Measurements from ENCODE around the gene ZNF384. TPM values are rescaled to one million over a fixed set of nuclear protein-coding genes. Genes with fewer than 3 reads are reported as not detected.
A peak's percentile ranks its signal among the peaks of the same experiment; 100 is the strongest.

Gene ZNF384
- polyA plus RNA-seq = 86.3 TPM
- long read RNA-seq, donor 1, partial matches to known transcripts = 5 of 10 reads
- long read RNA-seq, donor 1, other reads (novel, unspliced or antisense) = 0 of 10 reads
- long read RNA-seq, donor 2, partial matches to known transcripts = 10 of 16 reads
- long read RNA-seq, donor 2, other reads (novel, unspliced or antisense) = 0 of 16 reads
- long read RNA-seq, donor 3 = 0 reads
- long read RNA-seq, donor 4, partial matches to known transcripts = 0 of 2 reads
- long read RNA-seq, donor 4, other reads (novel, unspliced or antisense) = 0 of 2 reads
- long read RNA-seq, donor 5, partial matches to known transcripts = 522 of 545 reads
- long read RNA-seq, donor 5, other reads (novel, unspliced or antisense) = 18 of 545 reads
- long read RNA-seq, donor 6, partial matches to known transcripts = 6 of 13 reads
- long read RNA-seq, donor 6, other reads (novel, unspliced or antisense) = 0 of 13 reads
- long read RNA-seq, donor 7, partial matches to known transcripts = 0 of 5 reads
- long read RNA-seq, donor 7, other reads (novel, unspliced or antisense) = 0 of 5 reads
- long read RNA-seq, donor 8, partial matches to known transcripts = 569 of 607 reads
- long read RNA-seq, donor 8, other reads (novel, unspliced or antisense) = 29 of 607 reads
- long read RNA-seq, donor 9, transcript ZNF384-208 (4 exons, 594 nt) = major isoform, 6 of 36 reads
- long read RNA-seq, donor 9, partial matches to known transcripts = 28 of 36 reads
- long read RNA-seq, donor 9, other reads (novel, unspliced or antisense) = 0 of 36 reads
- long read RNA-seq, donor 10, partial matches to known transcripts = 14 of 21 reads
- long read RNA-seq, donor 10, other reads (novel, unspliced or antisense) = 0 of 21 reads
- long read RNA-seq, donor 11, partial matches to known transcripts = 0 of 6 reads
- long read RNA-seq, donor 11, other reads (novel, unspliced or antisense) = 0 of 6 reads

DNA sequence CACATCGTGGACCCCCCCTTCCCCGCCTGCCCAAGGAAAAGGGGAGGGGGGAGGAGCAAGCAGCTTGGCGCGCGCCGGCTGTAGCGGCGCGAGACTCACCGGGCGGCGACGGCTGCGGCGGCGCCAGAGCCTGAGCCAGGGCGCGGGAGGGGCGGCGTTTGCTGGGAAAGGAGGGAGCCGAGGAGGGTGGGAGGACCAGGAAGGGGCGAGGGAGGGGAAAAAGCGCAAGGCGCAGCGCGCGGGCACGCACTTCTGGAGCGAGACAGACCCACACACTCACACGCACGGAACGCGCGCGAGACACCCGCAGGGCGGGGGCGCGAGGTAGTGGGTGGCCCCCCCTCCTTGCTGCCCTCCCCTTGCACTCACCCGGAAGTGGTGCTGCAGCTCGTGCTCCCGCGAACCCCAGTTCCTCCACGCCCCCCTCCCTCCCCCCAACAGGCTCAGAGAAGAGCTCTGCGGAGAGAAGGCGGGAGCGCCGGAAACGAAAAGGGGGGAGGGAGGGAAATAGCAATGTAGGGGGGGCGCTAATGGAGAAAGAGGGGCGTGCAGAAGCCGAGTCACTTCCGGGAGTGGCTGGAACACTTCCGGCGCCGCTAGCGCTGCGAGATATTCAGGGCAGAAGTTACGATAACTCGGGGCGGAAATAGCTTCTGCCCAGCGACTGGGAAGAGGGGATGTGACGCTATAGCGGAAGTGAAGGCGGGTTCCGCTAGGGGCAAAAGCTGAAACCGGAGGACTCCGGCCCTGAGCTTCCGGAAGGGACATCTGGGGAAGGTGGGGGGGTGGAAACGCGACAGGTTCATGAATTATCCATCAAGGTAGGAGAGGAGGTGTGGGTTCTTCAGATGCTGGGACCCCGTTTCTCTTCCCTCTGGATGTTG, at the start of gene ZNF384:
ZNF384 (minus strand) TSS at position 377 of the 884 bp plus-strand sequence. CDS start 9,855 bp downstream, outside the sequence.
- peaks cover 5% of the 10 kb centered on the region for H3K4me1 ChIP-seq (ENCODE audit: control insufficient read depth, insufficient read depth, low read length)
- H3K27ac ChIP-seq (ENCODE audit: low read length) = peak within 1 kb of the TSS; percentile 93
- H3K27me3 ChIP-seq (ENCODE audit: control insufficient read depth, insufficient read depth, low read length) = no peaks in the 10 kb centered on the region
- peaks cover 5% of the 10 kb centered on the region for H3K36me3 ChIP-seq (ENCODE audit: control insufficient read depth, insufficient read depth, low read length)
- WGBS (ENCODE audit: insufficient coverage, low lambda C conversion rate) = no CpG with 5 or more reads among the region's 72 CpGs
- H3K9me3 ChIP-seq (ENCODE audit: control insufficient read depth, low read depth, low read length) = no peaks in the 10 kb centered on the region
- peak; percentile 99 to 100 for DNase-seq
- peak within 1 kb of the TSS; percentile 87 for H3K4me3 ChIP-seq (ENCODE audit: low read length)

DNA sequence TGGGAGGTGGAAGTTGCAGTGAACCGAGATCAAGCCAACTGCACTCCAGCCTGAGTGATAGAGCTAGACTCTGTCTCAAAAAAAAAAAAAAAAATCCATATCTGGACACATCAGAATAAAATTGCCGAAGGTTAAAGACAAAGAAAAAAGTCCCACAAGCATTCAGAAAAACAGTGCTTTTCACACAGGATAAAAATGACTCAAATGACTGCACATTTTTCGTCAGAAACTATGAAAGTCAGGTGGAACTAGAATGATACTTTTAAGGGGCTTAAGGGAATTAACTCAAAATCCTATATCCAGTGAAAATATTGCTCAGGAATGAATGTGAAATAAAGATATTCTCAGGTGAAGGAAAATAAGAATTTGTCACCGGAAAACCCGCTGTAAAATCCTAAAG, 47.6 kb upstream of the ZNF384 start:
- peaks cover 7% of the 10 kb centered on the region for H3K4me1 ChIP-seq (ENCODE audit: control insufficient read depth, insufficient read depth, low read length)
- no peak for DNase-seq
- 92% methylated on average over 3 of the region's 5 CpGs for WGBS (ENCODE audit: insufficient coverage, low lambda C conversion rate)
- no peak overlapping the region for H3K4me3 ChIP-seq (ENCODE audit: low read length)
- peaks cover 6% of the 10 kb centered on the region for H3K36me3 ChIP-seq (ENCODE audit: control insufficient read depth, insufficient read depth, low read length)
- H3K27ac ChIP-seq (ENCODE audit: low read length) = no peak overlapping the region
- H3K9me3 ChIP-seq (ENCODE audit: control insufficient read depth, low read depth, low read length) = no peaks in the 10 kb centered on the region
- no peaks in the 10 kb centered on the region for H3K27me3 ChIP-seq (ENCODE audit: control insufficient read depth, insufficient read depth, low read length)

DNA sequence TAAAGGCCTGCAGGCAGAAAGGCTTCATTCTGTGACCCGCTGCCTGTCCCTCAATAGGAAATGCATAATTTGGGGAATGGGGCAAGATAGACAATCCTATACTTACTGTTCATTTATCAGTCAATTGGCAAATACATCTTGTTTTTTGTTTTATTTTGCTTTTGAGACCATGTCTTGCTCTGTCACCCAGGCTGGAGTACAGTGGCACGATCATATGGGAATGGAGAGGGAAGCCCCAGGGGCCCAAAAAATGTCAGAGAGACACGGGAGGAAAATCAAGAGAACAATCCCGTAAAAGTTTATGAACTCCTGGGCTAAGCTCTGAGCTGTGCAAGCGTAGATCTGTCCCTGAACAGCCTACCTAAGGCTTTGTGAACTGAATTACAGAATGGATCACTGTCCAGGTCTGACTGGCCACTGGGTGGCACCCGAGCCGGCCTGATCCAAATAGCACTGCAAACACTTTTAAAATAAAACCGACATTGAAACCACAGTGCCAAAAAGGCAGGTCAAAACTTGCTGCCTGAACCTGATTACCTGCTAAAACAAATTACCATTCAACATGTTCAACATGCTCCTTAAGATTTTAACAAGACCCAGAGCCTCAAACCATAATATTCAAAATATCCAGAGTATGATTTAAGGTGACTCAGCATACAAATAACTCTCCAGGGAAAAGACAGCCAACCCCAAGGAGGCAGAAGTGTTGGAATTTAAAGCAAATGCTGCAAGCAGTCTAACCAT, 46.4 kb upstream of the ZNF384 start:
- Histone ChIP-seq H3K27ac (ENCODE audit: low read length) (no peak overlapping the region), H3K4me3 (ENCODE audit: low read length) (no peak overlapping the region), H3K9me3 (ENCODE audit: control insufficient read depth, low read depth, low read length) (no peaks in the 10 kb centered on the region), H3K36me3 (ENCODE audit: control insufficient read depth, insufficient read depth, low read length) (peaks cover 17% of the 10 kb centered on the region), H3K4me1 (ENCODE audit: control insufficient read depth, insufficient read depth, low read length) (peaks cover 7% of the 10 kb centered on the region), H3K27me3 (ENCODE audit: control insufficient read depth, insufficient read depth, low read length) (no peaks in the 10 kb centered on the region)
- DNase-seq = peak; percentile 22 to 48
- WGBS (ENCODE audit: insufficient coverage, low lambda C conversion rate) = 88% methylated on average over 1 of the region's 8 CpGs

DNA sequence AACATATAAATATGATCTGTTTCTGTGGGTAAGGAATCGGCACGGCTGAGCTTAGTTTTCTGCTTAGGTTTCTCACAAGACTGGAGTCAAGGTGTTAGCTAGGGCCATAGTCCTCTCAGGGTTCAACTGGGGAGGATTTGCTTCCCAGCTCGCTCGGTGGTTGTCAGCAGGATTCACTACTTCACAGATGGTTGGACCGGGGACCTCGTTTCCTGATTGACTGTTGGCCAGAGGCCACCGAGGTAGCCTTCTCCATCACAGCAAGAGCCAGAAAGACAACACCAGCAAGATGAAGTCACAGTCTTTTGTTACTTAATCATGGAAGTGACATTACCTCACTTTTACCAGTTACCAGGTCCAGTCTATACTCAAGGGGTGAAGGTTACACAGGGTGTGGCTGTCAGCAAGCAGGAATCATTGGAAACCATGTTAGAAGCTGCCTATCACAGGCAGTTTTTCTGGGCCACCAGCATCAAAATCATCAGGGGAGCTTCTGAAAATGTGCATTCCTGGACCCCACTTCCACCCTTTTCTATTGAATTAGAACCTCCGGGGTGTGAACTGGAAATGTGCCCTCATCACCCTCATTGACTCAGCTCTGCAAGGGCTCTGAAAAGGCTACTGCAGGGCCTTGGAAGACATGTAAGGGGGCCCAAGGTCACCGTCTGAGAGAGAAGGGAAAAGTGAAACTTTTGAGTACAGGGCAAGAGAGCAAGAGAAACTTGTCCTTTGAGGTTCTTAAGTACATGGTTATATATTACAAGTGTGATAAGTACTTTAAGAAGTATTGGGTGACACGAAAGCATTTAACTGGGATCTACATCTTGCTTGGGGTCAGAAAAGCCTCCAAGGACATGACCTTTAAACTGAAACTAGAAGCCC, 45.6 kb upstream of the ZNF384 start:
- Histone ChIP-seq H3K4me1 (ENCODE audit: control insufficient read depth, insufficient read depth, low read length) (peaks cover 7% of the 10 kb centered on the region), H3K9me3 (ENCODE audit: control insufficient read depth, low read depth, low read length) (no peaks in the 10 kb centered on the region), H3K27ac (ENCODE audit: low read length) (peak overlapping the region; percentile 2), H3K4me3 (ENCODE audit: low read length) (no peak overlapping the region), H3K27me3 (ENCODE audit: control insufficient read depth, insufficient read depth, low read length) (no peaks in the 10 kb centered on the region), H3K36me3 (ENCODE audit: control insufficient read depth, insufficient read depth, low read length) (peaks cover 26% of the 10 kb centered on the region)
- WGBS (ENCODE audit: insufficient coverage, low lambda C conversion rate) = no CpG with 5 or more reads among the region's 10 CpGs
- peak; percentile 17 to 68 for DNase-seq

DNA sequence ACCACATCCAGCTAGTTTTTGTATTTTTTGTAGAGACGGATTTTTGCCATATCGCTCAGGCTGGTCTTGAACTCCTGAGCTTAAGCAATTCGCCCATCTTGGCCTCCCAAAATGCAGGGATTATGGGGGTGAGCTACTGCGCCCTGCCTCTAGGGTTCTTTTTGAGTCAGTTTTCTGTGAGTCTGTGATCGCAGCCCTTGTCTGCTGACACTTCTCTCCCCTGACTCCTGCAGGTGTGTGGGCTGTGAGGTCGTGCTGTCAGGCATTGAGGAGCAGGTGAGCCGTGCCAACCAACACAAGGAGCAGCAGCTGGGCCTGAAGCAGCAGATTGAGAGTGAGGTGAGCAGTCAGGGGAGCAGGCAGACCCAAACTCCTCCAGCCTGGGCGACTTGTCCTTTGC, 41.0 kb upstream of the ZNF384 start:
- Histone ChIP-seq H3K36me3 (ENCODE audit: control insufficient read depth, insufficient read depth, low read length) (peaks cover 47% of the 10 kb centered on the region), H3K4me1 (ENCODE audit: control insufficient read depth, insufficient read depth, low read length) (peaks cover 5% of the 10 kb centered on the region), H3K27me3 (ENCODE audit: control insufficient read depth, insufficient read depth, low read length) (no peaks in the 10 kb centered on the region), H3K9me3 (ENCODE audit: control insufficient read depth, low read depth, low read length) (no peaks in the 10 kb centered on the region), H3K4me3 (ENCODE audit: low read length) (no peak overlapping the region), H3K27ac (ENCODE audit: low read length) (no peak overlapping the region)
- DNase-seq = no peak
- no CpG with 5 or more reads among the region's 8 CpGs for WGBS (ENCODE audit: insufficient coverage, low lambda C conversion rate)

DNA sequence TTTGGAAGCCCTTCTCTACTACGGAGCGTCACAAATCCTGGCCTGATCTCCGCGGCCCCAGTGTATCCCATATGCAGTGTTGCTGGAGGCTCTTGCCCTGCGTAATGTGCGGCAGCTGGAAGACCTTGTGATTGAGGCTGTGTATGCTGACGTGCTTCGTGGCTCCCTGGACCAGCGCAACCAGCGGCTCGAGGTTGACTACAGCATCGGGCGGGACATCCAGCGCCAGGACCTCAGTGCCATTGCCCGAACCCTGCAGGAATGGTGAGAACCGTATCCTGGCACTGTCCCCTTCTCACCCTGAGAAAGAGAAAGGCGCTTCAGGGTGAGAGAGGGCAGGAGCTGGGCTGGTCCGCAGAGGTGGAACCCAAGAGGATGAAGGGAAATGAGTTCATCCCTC, 40.0 kb upstream of the ZNF384 start:
- no CpG with 5 or more reads among the region's 18 CpGs for WGBS (ENCODE audit: insufficient coverage, low lambda C conversion rate)
- H3K27me3 ChIP-seq (ENCODE audit: control insufficient read depth, insufficient read depth, low read length) = no peaks in the 10 kb centered on the region
- DNase-seq = no peak
- no peak overlapping the region for H3K4me3 ChIP-seq (ENCODE audit: low read length)
- peaks cover 47% of the 10 kb centered on the region for H3K36me3 ChIP-seq (ENCODE audit: control insufficient read depth, insufficient read depth, low read length)
- no peak overlapping the region for H3K27ac ChIP-seq (ENCODE audit: low read length)
- no peaks in the 10 kb centered on the region for H3K9me3 ChIP-seq (ENCODE audit: control insufficient read depth, low read depth, low read length)
- peaks cover 5% of the 10 kb centered on the region for H3K4me1 ChIP-seq (ENCODE audit: control insufficient read depth, insufficient read depth, low read length)

DNA sequence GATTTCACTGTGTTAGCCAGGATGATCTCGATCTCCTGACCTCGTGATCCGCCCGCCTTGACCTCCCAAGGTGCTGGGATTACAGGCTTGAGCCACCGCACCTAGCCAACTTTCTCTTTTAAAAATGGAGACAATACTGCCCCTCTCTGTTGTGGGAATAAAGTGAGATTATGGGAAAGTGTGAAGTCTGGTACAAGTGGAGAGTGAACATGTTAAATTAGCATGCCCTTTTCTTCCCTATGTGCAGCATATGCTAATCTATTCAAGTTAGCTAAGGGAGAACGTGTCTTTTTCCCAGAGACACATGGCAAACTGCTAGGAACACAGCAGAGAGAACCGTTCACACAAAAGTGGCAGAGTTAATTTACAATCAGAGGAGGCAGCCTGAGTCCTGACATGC, 36.2 kb upstream of the ZNF384 start:
- Histone ChIP-seq H3K27ac (ENCODE audit: low read length) (no peak overlapping the region), H3K36me3 (ENCODE audit: control insufficient read depth, insufficient read depth, low read length) (peaks cover 28% of the 10 kb centered on the region), H3K9me3 (ENCODE audit: control insufficient read depth, low read depth, low read length) (no peaks in the 10 kb centered on the region), H3K4me3 (ENCODE audit: low read length) (no peak overlapping the region), H3K27me3 (ENCODE audit: control insufficient read depth, insufficient read depth, low read length) (peaks cover 2% of the 10 kb centered on the region), H3K4me1 (ENCODE audit: control insufficient read depth, insufficient read depth, low read length) (peaks cover 5% of the 10 kb centered on the region)
- WGBS (ENCODE audit: insufficient coverage, low lambda C conversion rate) = no CpG with 5 or more reads among the region's 7 CpGs
- DNase-seq = no peak

DNA sequence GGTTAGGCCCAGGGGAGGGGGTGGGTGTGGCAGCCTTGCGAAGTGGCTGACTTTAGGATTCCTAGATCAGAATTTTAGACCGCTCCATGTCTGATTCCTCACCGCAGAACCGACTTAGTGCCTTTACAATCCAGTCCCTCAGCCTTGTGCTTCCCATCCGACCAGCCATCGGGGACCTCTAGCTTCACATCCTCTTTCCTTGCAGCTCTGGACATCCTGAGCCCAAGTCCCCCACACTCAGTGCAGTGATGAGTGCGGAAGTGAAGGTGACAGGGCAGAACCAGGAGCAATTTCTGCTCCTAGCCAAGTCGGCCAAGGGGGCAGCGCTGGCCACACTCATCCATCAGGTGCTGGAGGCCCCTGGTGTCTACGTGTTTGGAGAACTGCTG, 35.2 kb upstream of the ZNF384 start:
- H3K27ac ChIP-seq (ENCODE audit: low read length) = peak overlapping the region; percentile 72
- peak overlapping the region; percentile 53 for H3K4me3 ChIP-seq (ENCODE audit: low read length)
- peaks cover 5% of the 10 kb centered on the region for H3K4me1 ChIP-seq (ENCODE audit: control insufficient read depth, insufficient read depth, low read length)
- H3K36me3 ChIP-seq (ENCODE audit: control insufficient read depth, insufficient read depth, low read length) = peaks cover 18% of the 10 kb centered on the region
- H3K27me3 ChIP-seq (ENCODE audit: control insufficient read depth, insufficient read depth, low read length) = peaks cover 2% of the 10 kb centered on the region
- no peaks in the 10 kb centered on the region for H3K9me3 ChIP-seq (ENCODE audit: control insufficient read depth, low read depth, low read length)
- no CpG with 5 or more reads among the region's 10 CpGs for WGBS (ENCODE audit: insufficient coverage, low lambda C conversion rate)
- DNase-seq = no peak

Data from large intestine (tissue), 12 donors.